H9 (cell line): ENCODE measurements around the gene LUZP2. TPM values are rescaled to one million over a fixed set of nuclear protein-coding genes. Genes with fewer than 3 reads are reported as not detected.

ENCODE experiments used
- DNase-seq: peaks from one replicate; pipeline ENCODE4 v3.0.0-alpha.2; 2017
- H2AFZ ChIP-seq: one replicate; pipeline ENCODE4 v1.6.1; 2013; ENCODE audit warnings: mild to moderate bottlenecking, low read length, control low read depth, moderate library complexity
- H2AK5ac ChIP-seq: 2 replicates; pipeline ENCODE4 v1.6.1; 2013; ENCODE audit warnings: low read length, control low read depth, mixed read lengths; ENCODE audit not compliant: insufficient read length
- H2BK120ac ChIP-seq: one replicate; pipeline ENCODE4 v1.6.1; 2013; ENCODE audit warnings: low read depth, mild to moderate bottlenecking, low read length, control low read depth, inconsistent platforms; ENCODE audit not compliant: poor library complexity, severe bottlenecking
- H2BK12ac ChIP-seq: 2 replicates; pipeline ENCODE4 v1.6.1; 2013; ENCODE audit warnings: low read length, control low read depth, mixed read lengths, low read depth; ENCODE audit not compliant: insufficient read length
- H2BK15ac ChIP-seq: 2 replicates; pipeline ENCODE4 v1.6.1; 2013; ENCODE audit warnings: low read depth, low read length, control low read depth
- H2BK20ac ChIP-seq: one replicate; pipeline ENCODE4 v1.6.1; 2013; ENCODE audit warnings: low read depth, mild to moderate bottlenecking, low read length, control low read depth, inconsistent platforms; ENCODE audit not compliant: poor library complexity, severe bottlenecking
- H2BK5ac ChIP-seq: 2 replicates; pipeline ENCODE4 v1.6.1; 2013; ENCODE audit warnings: low read length, control low read depth, mixed read lengths; ENCODE audit not compliant: insufficient read length
- H3K14ac ChIP-seq: 2 replicates; pipeline ENCODE4 v1.6.1; 2013; ENCODE audit warnings: low read length, control low read depth; ENCODE audit not compliant: insufficient read depth
- H3K18ac ChIP-seq: 2 replicates; pipeline ENCODE4 v1.6.1; 2013; ENCODE audit warnings: low read depth, mild to moderate bottlenecking, mixed read lengths, low read length, control low read depth; ENCODE audit not compliant: insufficient read length
- H3K23ac ChIP-seq: 2 replicates; pipeline ENCODE4 v1.6.1; 2013; ENCODE audit warnings: low read length, control low read depth, mixed read lengths, low read depth; ENCODE audit not compliant: insufficient read length
- H3K23me2 ChIP-seq: 2 replicates; pipeline ENCODE4 v1.6.1; 2013; ENCODE audit warnings: low read depth, mild to moderate bottlenecking, mixed read lengths, low read length, control low read depth; ENCODE audit not compliant: insufficient read length, poor library complexity, severe bottlenecking
- H3K27ac ChIP-seq: 2 replicates; pipeline ENCODE4 v1.5.1; 2013; ENCODE audit warnings: low read length, control low read depth, mixed read lengths, low read depth; ENCODE audit not compliant: insufficient read length
- H3K27me3 ChIP-seq: 2 replicates; pipeline ENCODE4 v1.6.1; 2013; ENCODE audit warnings: low read length, control low read depth, inconsistent platforms; ENCODE audit not compliant: insufficient read depth
- H3K4ac ChIP-seq: 2 replicates; pipeline ENCODE4 v1.6.1; 2013; ENCODE audit warnings: low read depth, mild to moderate bottlenecking, control low read depth, inconsistent platforms, low read length, moderate library complexity
- H3K4me1 ChIP-seq: 2 replicates; pipeline ENCODE4 v1.6.1; 2013; ENCODE audit warnings: low read length, control low read depth, inconsistent platforms; ENCODE audit not compliant: insufficient read depth
- H3K4me2 ChIP-seq: 2 replicates; pipeline ENCODE4 v1.6.1; 2013; ENCODE audit warnings: low read length, control low read depth, mixed read lengths; ENCODE audit not compliant: insufficient read length, insufficient read depth
- H3K56ac ChIP-seq: 2 replicates; pipeline ENCODE4 v1.6.1; 2013; ENCODE audit warnings: low read depth, mild to moderate bottlenecking, mixed read lengths, low read length, control low read depth; ENCODE audit not compliant: insufficient read length
- H3K79me1 ChIP-seq: 2 replicates; pipeline ENCODE4 v1.6.1; 2013; ENCODE audit warnings: low read depth, mild to moderate bottlenecking, moderate library complexity, low read length, control low read depth, inconsistent platforms; ENCODE audit not compliant: insufficient read depth, poor library complexity, severe bottlenecking
- H3K79me2 ChIP-seq: 2 replicates; pipeline ENCODE4 v1.6.1; 2013; ENCODE audit warnings: low read length, control low read depth, inconsistent platforms; ENCODE audit not compliant: insufficient read depth
- H3K9ac ChIP-seq: 2 replicates; pipeline ENCODE4 v1.6.1; 2013; ENCODE audit warnings: low read length, control low read depth, mixed read lengths; ENCODE audit not compliant: insufficient read length; ENCODE audit errors: extremely low read depth
- H3K9me3 ChIP-seq: one replicate; pipeline ENCODE4 v1.6.1; 2013; ENCODE audit warnings: low read depth, low read length, inconsistent platforms; ENCODE audit not compliant: control insufficient read depth
- H3T11ph ChIP-seq: one replicate; pipeline ENCODE4 v1.6.1; 2013; ENCODE audit warnings: mild to moderate bottlenecking, low read length, control low read depth, inconsistent platforms
- H4K20me1 ChIP-seq: one replicate; pipeline ENCODE4 v1.6.1; 2013; ENCODE audit not compliant: control insufficient read depth, insufficient read length, insufficient read depth
- H4K5ac ChIP-seq: 2 replicates; pipeline ENCODE4 v1.6.1; 2013; ENCODE audit warnings: low read depth, mild to moderate bottlenecking, mixed read lengths, low read length, control low read depth; ENCODE audit not compliant: insufficient read length
- H4K8ac ChIP-seq: replicated peaks from 2 replicates; pipeline ENCODE4 v1.6.1; 2013; ENCODE audit warnings: low read length, control low read depth, mixed read lengths, low read depth; ENCODE audit not compliant: insufficient read length
- H4K91ac ChIP-seq: 2 replicates; pipeline ENCODE4 v1.6.1; 2013; ENCODE audit warnings: low read depth, mild to moderate bottlenecking, moderate library complexity, mixed read lengths, low read length, control low read depth; ENCODE audit not compliant: insufficient read length
- H3K27ac Mint-ChIP-seq, 3 experiments: 2 replicates in 2 of 3; 3 replicates in 1 of 3; pipeline ENCODE4 v1.8.0; 2020 to 2021; ENCODE audit warnings: mixed read lengths in 3 of 3, mild to moderate bottlenecking in 1 of 3, moderate library complexity in 1 of 3
- H3K27me3 Mint-ChIP-seq: 2 replicates; pipeline ENCODE4 v1.8.0; 2021; ENCODE audit warnings: low read depth, mild to moderate bottlenecking, moderate library complexity, mixed read lengths
- H3K36me3 Mint-ChIP-seq, 3 experiments: 2 replicates in 2 of 3; 3 replicates in 1 of 3; pipeline ENCODE4 v1.8.0; 2020 to 2021; ENCODE audit warnings: low read depth in 3 of 3, mixed read lengths in 3 of 3; ENCODE audit not compliant: insufficient read depth in 1 of 3
- H3K4me1 Mint-ChIP-seq, 2 experiments: 2 replicates each; pipeline ENCODE4 v1.8.0; 2020; ENCODE audit warnings: mixed read lengths in 2 of 2
- H3K4me3 Mint-ChIP-seq, 2 experiments: 2 replicates in 1 of 2; 3 replicates in 1 of 2; pipeline ENCODE4 v1.8.0; 2020 to 2021; ENCODE audit warnings: mild to moderate bottlenecking in 2 of 2, mixed read lengths in 2 of 2, moderate library complexity in 1 of 2
- H3K9me3 Mint-ChIP-seq, 2 experiments: 2 replicates in 1 of 2; 3 replicates in 1 of 2; pipeline ENCODE4 v1.8.0; 2020; ENCODE audit warnings: mild to moderate bottlenecking in 2 of 2, mixed read lengths in 2 of 2, moderate library complexity in 1 of 2
- CTCF ChIP-seq: fragments of 200-600 bp; sonication (generic); conservative IDR thresholded peaks from 3 replicates; pipeline ENCODE4 v1.8.0; 2021; ENCODE audit warnings: antibody characterized with exemption, mild to moderate bottlenecking
- WGBS: extraction: QIAGEN DNeasy Blood & Tissue Kit; methylation state at CpG from one replicate; pipeline ENCODE4 v1.1.7; 2013; ENCODE audit warnings: missing lambda C conversion rate, low lambda C conversion rate, mixed read lengths; ENCODE audit not compliant: insufficient read length; ENCODE audit errors: extremely low coverage; 5-methylcytosine and 5-hydroxymethylcytosine counted together
- total RNA-seq: library from RNA; stranded (reverse); gene quantifications from 2 replicates; pipeline ENCODE4 v1.2.1, GENCODE V29; 2021

LUZP2 gene
- total RNA-seq, 1 experiment from 2014 or later: 25.4 TPM

- Histone ChIP-seq H4K20me1 (no peaks in the 10 kb centered on the region), H2BK20ac (no peak overlapping the region), H3T11ph (no peak overlapping the region), H3K18ac (no peak overlapping the region), H3K9ac (no peak overlapping the region), H4K91ac (no peak overlapping the region), H2BK120ac (no peak overlapping the region), H3K79me1 (no peaks in the 10 kb centered on the region), H2BK12ac (no peak overlapping the region), H3K27ac (no peak overlapping the region), H2BK5ac (no peak overlapping the region), H4K8ac (no peak overlapping the region), H3K14ac (no peak overlapping the region), H3K4me2 (no peak overlapping the region), H3K79me2 (no peaks in the 10 kb centered on the region), H3K56ac (no peak overlapping the region), H2BK15ac (no peak overlapping the region), H3K23me2 (no peaks in the 10 kb centered on the region), H2AFZ (no peak overlapping the region), H4K5ac (no peak overlapping the region), H3K27me3 (no peaks in the 10 kb centered on the region), H3K9me3 (no peaks in the 10 kb centered on the region), H2AK5ac (no peak overlapping the region), H3K4ac (no peak overlapping the region), H3K4me1 (no peaks in the 10 kb centered on the region), H3K23ac (no peak overlapping the region)
- no peaks in the 10 kb centered on the region for H3K27me3 Mint-ChIP-seq
- no peaks in the 10 kb centered on the region for H3K36me3 Mint-ChIP-seq
- peak overlapping the region in 2 of 3 experiments; percentile 45 to 91; a peak in 3 of 7 replicates for H3K27ac Mint-ChIP-seq
- H3K9me3 Mint-ChIP-seq: no peaks in the 10 kb centered on the region
- peaks cover 36 to 53% of the 10 kb centered on the region in 2 experiments for H3K4me1 Mint-ChIP-seq
- DNase-seq: no peak
- no peak for TF ChIP-seq CTCF
- no CpG with 5 or more reads among the region's 3 CpGs for WGBS
- H3K4me3 Mint-ChIP-seq: no peak overlapping the region
Observed at GRCh38 chr11:24687531-24688147, 190.8 kb downstream of the LUZP2 start.
